KMS-11 (cell line): ENCODE data around the gene TICAM1.
"Not testable (repeated sequence)": the region's sequence is repeated elsewhere in the genome, so short reads cannot be mapped to it uniquely, and the experiment has no call there.

Experiments used
- H2AFZ ChIP-seq: fragments of 200-600 bp; sonication (generic); 2 replicates; pipeline ENCODE4 v1.6.1; 2016; ENCODE audit warnings: antibody characterized with exemption, mixed run types, low read depth
- H3K27ac ChIP-seq: fragments of 200-600 bp; sonication (generic); 2 replicates; pipeline ENCODE4 v1.6.1; 2016; ENCODE audit warnings: mild to moderate bottlenecking, mixed run types
- H3K27me3 ChIP-seq: fragments of 200-600 bp; sonication (generic); 2 replicates; pipeline ENCODE4 v1.6.1; 2017; ENCODE audit warnings: mild to moderate bottlenecking, low read depth, mixed run types, moderate library complexity; ENCODE audit not compliant: insufficient read depth
- H3K36me3 ChIP-seq: fragments of 200-600 bp; sonication (generic); 2 replicates; pipeline ENCODE4 v1.6.1; 2017; ENCODE audit warnings: mild to moderate bottlenecking, mixed run types; ENCODE audit not compliant: insufficient read depth
- H3K4me1 ChIP-seq: fragments of 200-600 bp; sonication (generic); 2 replicates; pipeline ENCODE4 v1.6.1; 2016; ENCODE audit warnings: mild to moderate bottlenecking, low read depth, mixed run types; ENCODE audit not compliant: poor library complexity, severe bottlenecking
- H3K4me2 ChIP-seq: fragments of 200-600 bp; sonication (generic); 2 replicates; pipeline ENCODE4 v1.7.0; 2016; ENCODE audit warnings: mild to moderate bottlenecking, mixed run types
- H3K4me3 ChIP-seq: fragments of 200-600 bp; sonication (generic); IDR thresholded peaks from 2 replicates; pipeline ENCODE4 v1.6.1; 2017; ENCODE audit warnings: low read depth, low read length, mixed read lengths; ENCODE audit not compliant: insufficient read depth
- H3K79me2 ChIP-seq: fragments of 200-600 bp; sonication (generic); 2 replicates; pipeline ENCODE4 v1.6.1; 2016; ENCODE audit warnings: low read depth, mixed run types; ENCODE audit not compliant: insufficient read depth
- H3K9ac ChIP-seq: fragments of 200-600 bp; sonication (generic); 2 replicates; pipeline ENCODE4 v1.6.1; 2016; ENCODE audit warnings: mild to moderate bottlenecking, mixed run types
- H4K20me1 ChIP-seq: fragments of 200-600 bp; sonication (generic); 2 replicates; pipeline ENCODE4 v1.6.1; 2016; ENCODE audit warnings: mild to moderate bottlenecking, mixed run types; ENCODE audit not compliant: insufficient read depth
- CTCF ChIP-seq: fragments of 200-600 bp; sonication (generic); conservative IDR thresholded peaks from 2 replicates; pipeline ENCODE4 v1.6.1; 2017; ENCODE audit warnings: low read depth, mild to moderate bottlenecking, antibody characterized with exemption, low read length, moderate library complexity, mixed read lengths

TICAM1 gene

GRCh38 chr19:4844348-4845179 lies 13.1 kb upstream of the TICAM1 start:
- no peak for TF ChIP-seq CTCF
- no peak overlapping the region for H3K4me2 ChIP-seq
- H3K27me3 ChIP-seq: no peaks in the 10 kb centered on the region
- no peaks in the 10 kb centered on the region for H3K79me2 ChIP-seq
- no peak overlapping the region for H3K27ac ChIP-seq
- H3K4me3 ChIP-seq: no peak overlapping the region
- no peaks in the 10 kb centered on the region for H3K36me3 ChIP-seq
- no peak overlapping the region for H3K9ac ChIP-seq
- H2AFZ ChIP-seq: no peak overlapping the region
- H3K4me1 ChIP-seq: peaks cover 7% of the 10 kb centered on the region
- no peaks in the 10 kb centered on the region for H4K20me1 ChIP-seq

DNA sequence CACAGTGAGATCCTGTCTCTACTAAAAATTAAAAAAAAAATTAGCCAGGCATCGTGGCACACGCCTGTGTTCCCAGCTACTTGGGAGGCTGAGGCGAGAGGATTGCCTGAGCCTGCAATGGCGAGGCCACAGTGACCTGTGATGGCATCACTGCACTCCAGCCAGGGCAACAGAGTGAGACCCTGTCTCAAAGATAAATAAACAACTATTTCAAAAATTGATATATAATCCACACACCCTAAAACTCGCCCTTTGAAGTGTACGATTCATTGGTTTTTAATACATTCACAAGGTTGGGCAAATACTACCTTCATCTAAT lies 12.1 kb upstream of the TICAM1 start:
- H3K36me3 ChIP-seq: no peaks in the 10 kb centered on the region

GRCh38 chr19:4839192-4839591 lies 7.7 kb upstream of the TICAM1 start:
- no peak overlapping the region for H3K27ac ChIP-seq
- H3K36me3 ChIP-seq: no peaks in the 10 kb centered on the region
- no peak overlapping the region for H2AFZ ChIP-seq
- H3K27me3 ChIP-seq: no peaks in the 10 kb centered on the region
- H4K20me1 ChIP-seq: no peaks in the 10 kb centered on the region
- H3K4me1 ChIP-seq: no peaks in the 10 kb centered on the region
- H3K9ac ChIP-seq: no peak overlapping the region
- H3K79me2 ChIP-seq: no peaks in the 10 kb centered on the region
- no peak overlapping the region for H3K4me3 ChIP-seq
- TF ChIP-seq CTCF: no peak
- H3K4me2 ChIP-seq: no peak overlapping the region

More for the DNA sequence above, 12.1 kb upstream of the TICAM1 start:
- TF ChIP-seq CTCF: no peak
- H3K79me2 ChIP-seq: no peaks in the 10 kb centered on the region
- no peak overlapping the region for H3K27ac ChIP-seq
- H3K4me3 ChIP-seq: no peak overlapping the region
- H3K9ac ChIP-seq: no peak overlapping the region
- no peak overlapping the region for H2AFZ ChIP-seq
- no peaks in the 10 kb centered on the region for H3K4me1 ChIP-seq
- no peaks in the 10 kb centered on the region for H4K20me1 ChIP-seq
- no peaks in the 10 kb centered on the region for H3K27me3 ChIP-seq
- H3K4me2 ChIP-seq: no peak overlapping the region

GRCh38 chr19:4832776-4833175 lies 1.3 kb upstream of the TICAM1 start:
- Histone ChIP-seq H4K20me1 (no peaks in the 10 kb centered on the region), H3K27ac (peak overlapping the region; percentile 40; the same call in 1 of the 2 replicates), H3K36me3 (no peaks in the 10 kb centered on the region), H3K9ac (no peak overlapping the region), H3K4me1 (peaks cover 37% of the 10 kb centered on the region), H3K27me3 (no peaks in the 10 kb centered on the region), H2AFZ (no peak overlapping the region), H3K4me2 (peak overlapping the region; percentile 72), H3K79me2 (peaks cover 24% of the 10 kb centered on the region), H3K4me3 (no peak overlapping the region)
- TF ChIP-seq CTCF: no peak

- Histone ChIP-seq H3K4me2 (peak overlapping the region; percentile 72), H3K27ac (peak overlapping the region; percentile 40), H2AFZ (peak overlapping the region; percentile 70; the same call in 1 of the 2 replicates), H3K79me2 (peaks cover 24% of the 10 kb centered on the region), H3K9ac (peak overlapping the region; percentile 76), H3K4me1 (peaks cover 37% of the 10 kb centered on the region)
- not testable (repeated sequence) for H3K27me3 ChIP-seq, H3K4me3 ChIP-seq, H4K20me1 ChIP-seq, H3K36me3 ChIP-seq
Measured at GRCh38 chr19:4831979-4832340, 448 bp upstream of the TICAM1 start.
